Muscle of arm (tissue), 12 donors: ENCODE measurements around the gene ARHGAP9. TPM values are rescaled to one million over a fixed set of nuclear protein-coding genes. Genes with fewer than 3 reads are reported as not detected.

ENCODE experiments used
- DNase-seq: peaks from one replicate; pipeline ENCODE4 v3.0.0-alpha.2; 2013
- polyA plus RNA-seq, 12 donors: library from polyadenylated mRNA; unstranded; fragments of 120-200 nt; gene quantifications; one replicate each; pipeline ENCODE4 v1.2.1, GENCODE V29; 2013; ENCODE audit not compliant: insufficient read length in 12 of 12

The ARHGAP9 gene
- polyA plus RNA-seq, 12 donors = 3.4 to 18.7 (median 5.6) TPM; not detected in 1

GRCh38 chr12:57474430-57474829 lies 5.2 kb downstream of the ARHGAP9 start:
- DNase-seq = no peak

- DNase-seq = no peak
Measured at GRCh38 chr12:57473886-57474285, 5.8 kb downstream of the ARHGAP9 start.

GRCh38 chr12:57473392-57473791 lies 6.3 kb downstream of the ARHGAP9 start:
- no peak for DNase-seq

- no peak for DNase-seq
Measured at GRCh38 chr12:57472391-57472790, 7.3 kb downstream of the ARHGAP9 start.

GRCh38 chr12:57471661-57472060 lies 8.0 kb downstream of the ARHGAP9 start:
- no peak for DNase-seq

- no peak for DNase-seq
Measured at GRCh38 chr12:57470970-57471656, 8.6 kb downstream of the ARHGAP9 start.

- DNase-seq = no peak
Measured at GRCh38 chr12:57470286-57470969, 9.2 kb downstream of the ARHGAP9 start.

- DNase-seq = no peak
Measured at GRCh38 chr12:57469296-57470164, 10.1 kb downstream of the ARHGAP9 start.

- no peak for DNase-seq
Measured at GRCh38 chr12:57467915-57468314, 11.8 kb downstream of the ARHGAP9 start.

- no peak for DNase-seq
Measured at GRCh38 chr12:57467212-57467874, 12.3 kb downstream of the ARHGAP9 start.

- DNase-seq = no peak
Measured at GRCh38 chr12:57465747-57466505, 13.7 kb downstream of the ARHGAP9 start.

- no peak for DNase-seq
Measured at GRCh38 chr12:57465030-57465746, 14.5 kb downstream of the ARHGAP9 start.

- no peak for DNase-seq
Measured at GRCh38 chr12:57464569-57464968, 15.1 kb downstream of the ARHGAP9 start.

- DNase-seq = no peak
Measured at GRCh38 chr12:57462912-57463253, 16.8 kb downstream of the ARHGAP9 start.

GRCh38 chr12:57462251-57462911 lies 17.3 kb downstream of the ARHGAP9 start:
- DNase-seq = peak; percentile 88

GRCh38 chr12:57461917-57462250 lies 17.8 kb downstream of the ARHGAP9 start:
- DNase-seq = peak; percentile 58

GRCh38 chr12:57461276-57461916 lies 18.3 kb downstream of the ARHGAP9 start:
- DNase-seq = peak; percentile 66

GRCh38 chr12:57460841-57461275 lies 18.8 kb downstream of the ARHGAP9 start:
- no peak for DNase-seq

- no peak for DNase-seq
Measured at GRCh38 chr12:57460468-57460784, 19.2 kb downstream of the ARHGAP9 start.
